NCI-H526 (cell line): ENCODE data around the gene CNN3.

Source experiments
- DNase-seq, 2 experiments: peaks; one replicate each; lab custom pipeline; 2025; lab: John Stamatoyannopoulos, UW

CNN3 gene

DNA sequence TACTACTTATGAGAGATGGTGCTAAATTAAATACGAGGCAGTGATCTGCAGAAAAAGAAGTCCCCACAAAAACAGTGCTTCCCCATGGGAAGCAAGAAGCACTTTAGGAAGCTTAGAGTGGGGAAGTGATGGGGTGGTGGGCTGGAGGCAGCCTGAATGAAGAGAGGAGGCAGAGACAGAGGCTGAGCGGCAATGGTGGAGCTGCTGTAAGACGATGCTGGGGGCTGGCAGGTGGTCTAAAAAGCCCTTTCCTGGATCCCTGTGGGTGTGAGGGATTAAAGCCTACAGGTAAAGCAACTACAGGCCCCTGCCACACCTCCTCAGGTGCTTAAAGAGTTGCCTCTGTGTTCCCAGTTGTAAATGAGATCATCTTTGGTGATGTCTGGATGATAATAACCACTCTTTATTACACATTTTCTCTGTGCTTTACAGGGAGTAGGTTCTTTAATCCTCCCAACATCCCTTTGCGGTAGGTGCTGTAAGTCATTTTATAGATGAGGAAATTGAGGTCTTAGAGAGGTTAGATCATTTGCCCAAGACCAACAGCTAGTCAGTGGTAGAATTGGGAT, 39.2 kb downstream of the CNN3 start:
- no peak for DNase-seq

DNA sequence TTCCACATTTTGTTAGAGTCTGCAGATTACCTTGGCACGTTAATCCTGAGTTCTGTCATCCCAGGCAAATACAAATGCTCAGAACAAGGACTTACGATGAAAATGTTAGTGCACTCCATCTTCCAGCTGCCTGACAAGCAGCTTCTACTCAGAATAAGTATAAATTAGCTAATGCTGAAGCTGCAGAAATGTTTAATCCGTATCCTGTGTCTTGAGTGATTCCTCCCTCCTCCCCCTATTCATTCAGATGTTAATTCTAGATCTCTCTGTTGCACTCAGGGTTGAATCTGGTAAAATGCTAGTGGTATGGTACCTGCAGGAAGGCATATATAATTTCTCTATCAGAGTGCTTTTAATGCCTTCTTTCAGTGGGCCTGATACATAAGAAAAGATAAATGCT, 39.8 kb downstream of the CNN3 start:
- DNase-seq = no peak

DNA sequence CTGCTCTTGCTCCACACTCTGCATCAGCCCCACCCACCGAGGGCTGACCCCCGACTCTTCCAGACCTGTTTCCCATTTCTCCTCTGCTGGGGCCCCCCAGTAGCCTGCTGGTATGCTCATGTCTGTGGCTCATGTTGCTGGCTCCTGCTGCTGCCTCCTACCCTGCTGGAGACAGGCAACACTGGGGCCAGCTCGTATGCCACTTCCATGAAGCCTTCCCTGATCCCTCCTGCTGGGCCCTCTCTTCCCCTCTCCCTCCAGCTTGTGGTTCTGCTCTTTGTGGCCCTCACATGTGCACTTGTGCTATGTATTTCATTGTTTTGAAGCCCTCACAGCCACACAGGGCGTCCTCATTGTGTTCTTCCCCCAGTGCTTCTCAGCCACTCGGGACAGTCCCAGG, 40.5 kb downstream of the CNN3 start:
- DNase-seq = no peak

DNA sequence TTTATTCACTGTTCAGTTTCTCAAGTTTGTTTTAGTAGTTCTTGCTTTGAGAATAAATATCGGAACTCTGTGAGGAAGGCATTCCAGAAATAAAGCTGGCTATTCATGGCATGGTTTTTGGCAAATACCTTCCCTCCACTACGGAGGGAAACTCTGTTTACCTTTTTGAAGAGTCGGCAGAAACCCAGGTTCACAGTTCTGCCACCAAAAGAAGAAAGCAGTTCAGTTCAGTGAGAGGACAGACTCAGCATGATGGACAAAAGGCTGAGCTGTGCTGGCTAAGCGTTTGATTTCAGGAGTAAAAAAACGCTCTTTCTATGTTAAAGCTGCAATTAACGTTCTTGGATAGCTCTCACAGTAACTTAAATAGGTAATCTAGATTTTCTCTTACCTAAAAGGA, 42.4 kb downstream of the CNN3 start:
- DNase-seq = no peak

DNA sequence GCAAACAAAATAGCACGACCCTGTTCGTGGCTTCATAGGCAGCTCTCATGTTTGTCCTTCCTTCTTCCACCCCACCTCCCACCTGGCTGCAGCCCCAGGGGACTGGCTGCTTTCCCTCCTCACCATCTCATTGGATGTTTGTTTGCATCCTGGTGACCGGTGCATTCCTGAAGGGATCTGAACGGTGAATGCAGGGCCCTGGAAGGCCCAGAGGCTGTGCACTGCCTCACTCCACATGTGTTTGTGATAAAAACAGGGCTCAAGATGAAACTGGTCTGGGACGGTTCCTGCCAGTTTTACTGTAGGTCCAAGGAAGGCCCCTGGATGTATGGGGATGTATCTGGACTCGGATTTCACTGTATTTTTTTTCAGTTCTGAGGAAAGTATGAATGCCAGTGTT, 42.8 kb downstream of the CNN3 start:
- DNase-seq = peak; percentile 89 to 91

DNA sequence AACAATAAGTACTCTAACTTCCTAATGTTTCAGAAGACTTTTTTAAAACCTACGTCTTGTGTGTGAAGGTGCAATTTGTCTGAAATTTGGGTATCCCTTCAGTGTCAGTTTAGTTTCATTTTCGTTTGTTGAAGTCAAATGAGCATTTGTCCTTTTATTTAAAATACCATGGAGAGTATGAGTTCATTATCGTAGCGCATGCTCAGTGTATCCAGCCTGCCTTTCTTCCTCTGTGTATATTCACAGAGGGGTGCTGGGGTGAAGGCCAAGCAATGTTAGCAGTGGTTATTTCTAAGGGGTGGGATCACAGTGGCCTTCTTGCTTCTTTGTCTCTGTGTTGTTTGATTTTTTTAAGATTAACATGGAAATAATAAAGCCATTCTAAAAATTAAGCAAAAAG, 43.2 kb downstream of the CNN3 start:
- peak; percentile 80 to 89 for DNase-seq

DNA sequence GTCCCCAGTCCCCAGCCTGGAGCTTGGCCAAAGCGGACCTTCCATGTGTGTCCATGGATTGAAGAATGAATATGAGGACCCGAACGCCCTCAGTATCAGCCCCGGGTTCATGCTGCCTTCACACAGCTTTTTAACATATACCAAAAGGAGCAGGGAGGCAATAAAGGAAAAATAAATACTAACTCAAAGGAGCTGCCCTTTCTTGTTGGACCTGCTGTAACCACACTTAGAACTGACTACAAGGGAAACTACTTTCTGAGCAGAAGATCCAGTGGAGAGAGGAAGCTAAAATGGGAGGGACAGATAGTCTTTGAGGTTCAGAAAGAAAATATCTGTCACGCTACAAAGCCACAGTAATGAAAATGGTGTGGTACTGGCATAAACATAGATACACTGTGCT, 48.6 kb downstream of the CNN3 start:
- DNase-seq = no peak

DNA sequence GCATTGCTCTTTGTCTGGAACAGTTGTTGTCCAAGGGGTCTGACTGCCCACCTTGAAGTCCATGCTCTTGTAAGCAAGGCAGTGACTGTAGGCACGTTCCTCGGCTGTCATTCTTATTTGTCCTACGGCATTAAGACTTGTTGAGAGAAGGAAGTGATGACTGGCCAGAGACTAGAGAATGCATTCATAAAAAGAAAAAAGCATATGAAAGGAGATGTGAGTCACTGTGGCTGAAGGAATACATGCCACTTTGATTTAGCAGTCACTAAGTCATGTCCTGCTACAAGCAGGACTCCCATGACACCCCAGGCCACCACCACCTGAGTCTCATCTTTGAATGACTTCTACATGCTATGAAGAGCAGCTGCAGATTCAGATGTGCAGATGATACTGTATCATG, 50.5 kb downstream of the CNN3 start:
- no peak for DNase-seq

DNA sequence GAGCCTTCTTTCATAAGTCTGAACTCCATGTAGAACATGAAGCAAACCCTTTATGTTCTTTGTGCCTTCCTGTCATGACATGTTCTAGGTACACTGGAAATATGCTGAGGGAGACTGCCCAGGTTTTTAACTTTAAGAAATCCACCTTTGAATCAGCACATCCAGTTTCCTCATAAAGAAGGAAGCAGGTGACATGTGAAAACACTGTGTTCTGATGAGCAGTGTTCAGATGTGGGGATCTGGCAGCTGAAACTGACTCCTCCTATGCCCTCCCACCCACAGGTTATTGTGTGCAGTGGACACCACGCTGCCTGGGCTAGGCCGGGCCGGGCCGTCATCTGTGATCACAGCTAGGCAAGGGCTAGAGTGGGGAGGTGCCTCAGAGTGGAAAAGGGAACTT, 51.1 kb downstream of the CNN3 start:
- no peak for DNase-seq

DNA sequence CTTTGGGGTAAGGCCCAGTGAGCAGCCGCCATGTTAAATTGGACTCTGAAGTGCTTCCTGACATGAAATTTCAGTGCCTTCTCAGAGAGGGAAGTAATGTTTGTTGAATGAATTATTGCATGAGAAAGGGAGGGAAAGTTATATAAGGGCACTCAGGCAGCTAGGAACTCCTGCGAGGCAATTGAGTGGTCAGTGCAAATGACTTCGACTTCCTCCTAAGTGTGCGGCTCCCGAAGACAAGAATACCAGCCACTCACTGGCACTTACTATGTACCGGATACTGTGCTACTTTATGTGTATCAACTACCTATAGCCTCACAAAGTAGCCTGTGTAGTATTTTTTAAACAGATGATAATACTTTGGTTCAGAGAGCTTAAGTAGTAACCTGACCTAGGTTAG, 52.5 kb downstream of the CNN3 start:
- DNase-seq = no peak

DNA sequence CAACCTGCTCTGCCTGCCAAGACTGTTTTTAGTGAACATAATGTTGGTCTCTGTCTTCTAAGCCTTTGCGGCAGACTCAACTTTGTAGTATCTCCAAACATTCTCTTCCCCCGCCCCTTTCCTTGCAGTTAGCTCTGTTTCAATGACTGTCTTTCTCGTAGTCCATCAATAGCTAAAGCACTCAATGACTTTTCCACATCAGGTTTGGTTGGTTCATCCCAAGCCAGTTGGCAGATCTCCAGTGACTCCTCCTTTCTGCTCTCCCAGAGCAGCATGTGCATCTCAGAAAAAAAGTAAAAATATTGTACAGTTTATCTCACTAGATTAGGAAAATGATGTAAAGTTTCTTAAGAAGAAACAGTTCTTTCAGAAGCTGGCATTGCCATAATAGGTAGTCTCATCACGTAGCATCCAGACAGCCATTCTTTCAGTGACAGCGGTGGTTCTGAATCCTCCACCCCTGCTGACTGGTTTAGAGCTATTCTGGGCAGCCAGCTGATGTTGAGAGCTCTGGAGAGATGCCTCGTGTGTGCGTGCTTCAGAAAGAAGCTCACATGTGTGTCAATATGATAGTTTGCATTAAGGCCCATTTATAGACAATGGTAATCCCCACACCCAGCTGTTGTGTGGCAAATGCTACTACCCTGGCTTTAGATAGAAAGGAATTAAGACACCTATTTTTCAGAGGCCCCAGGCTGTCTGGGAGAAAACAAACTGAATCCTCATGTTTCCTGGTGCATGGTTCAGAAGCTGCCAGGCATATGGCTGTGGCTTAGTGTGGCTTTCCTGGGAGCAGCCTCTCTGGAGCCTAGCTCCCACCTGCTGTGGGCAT, 53.2 kb downstream of the CNN3 start:
- DNase-seq = no peak

DNA sequence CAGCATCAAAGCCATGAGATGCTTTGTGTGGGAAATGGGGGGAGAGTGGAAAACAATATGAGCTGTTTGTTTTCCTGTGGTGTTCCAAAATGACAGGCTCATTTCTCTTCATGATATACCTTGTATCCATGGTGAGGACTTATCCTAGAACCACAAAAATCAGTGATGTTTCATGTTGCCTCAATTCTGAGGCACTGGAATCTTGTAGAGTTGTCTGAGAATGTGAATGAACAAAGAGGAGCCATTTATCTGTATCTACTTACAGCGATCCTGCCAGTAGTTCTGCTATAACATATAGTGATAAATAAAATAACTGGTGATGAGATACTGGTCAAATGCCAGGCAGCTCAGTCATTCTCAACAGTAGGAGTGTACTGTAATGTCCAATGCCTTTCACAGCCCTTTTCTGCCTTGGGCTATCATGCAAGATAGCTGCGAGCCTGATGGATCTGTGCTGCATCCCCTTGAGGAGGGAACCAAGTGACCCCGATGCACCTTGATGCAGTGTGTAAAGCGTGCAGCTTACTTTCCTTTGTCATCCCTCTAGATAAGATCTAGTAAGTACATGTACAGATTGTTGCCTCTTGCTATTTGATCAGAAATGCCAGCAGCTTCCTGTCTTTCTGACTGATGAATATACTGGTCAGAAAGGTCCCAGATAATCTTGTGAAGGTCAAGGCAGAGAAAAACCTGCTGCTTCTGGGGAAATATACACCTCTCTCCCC, 54.0 kb downstream of the CNN3 start:
- DNase-seq = no peak

DNA sequence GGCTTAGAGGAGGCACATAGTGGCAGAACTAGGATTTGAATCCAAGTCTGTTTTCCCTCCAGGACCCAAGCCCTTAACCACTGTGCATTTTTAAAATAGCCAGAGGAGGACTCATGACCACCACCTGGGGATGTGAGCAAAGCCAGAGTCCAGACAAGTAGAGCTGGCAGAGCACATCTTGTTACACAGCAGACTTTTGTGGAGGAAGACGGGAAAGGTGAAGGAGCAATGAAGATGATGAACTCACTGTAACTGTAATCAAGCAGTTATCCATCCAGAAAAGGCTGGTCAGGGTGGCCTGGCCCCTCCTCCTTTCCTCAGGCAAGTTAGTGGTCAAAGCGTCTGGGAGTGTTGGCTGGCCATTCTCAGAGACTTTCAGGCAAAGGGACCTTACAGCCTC, 55.9 kb downstream of the CNN3 start:
- DNase-seq = no peak

DNA sequence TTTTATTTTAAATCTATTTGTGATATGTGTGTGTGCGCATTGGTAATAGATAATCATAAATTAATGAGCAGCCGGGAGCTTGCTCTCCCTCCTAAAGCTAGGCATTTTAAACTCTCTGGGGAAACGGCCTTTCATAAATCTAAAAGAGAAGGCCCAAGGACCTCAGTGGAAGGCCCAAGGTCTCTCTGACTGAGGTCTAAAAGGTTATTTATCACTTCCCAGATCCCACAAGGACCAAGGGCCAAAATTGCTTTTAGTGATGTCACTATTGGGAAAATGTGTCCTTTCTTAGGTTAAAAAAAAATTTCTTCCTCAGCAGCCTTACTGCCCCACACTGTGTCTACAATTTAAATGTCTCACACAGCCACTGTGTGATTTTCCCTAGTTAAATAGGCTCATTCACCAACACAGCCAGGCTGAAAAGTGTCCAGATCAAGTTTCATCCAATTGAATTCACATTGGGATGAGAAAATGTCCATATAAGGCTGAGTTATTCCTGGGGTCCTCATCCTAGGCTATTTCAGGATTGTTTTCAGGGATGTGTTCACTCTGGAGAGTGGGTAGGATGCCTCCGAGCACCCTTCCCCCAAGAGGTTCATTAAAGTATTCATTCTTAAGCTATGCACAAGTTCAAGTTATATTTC, 60.6 kb downstream of the CNN3 start:
- DNase-seq = peak; percentile 64 to 76

DNA sequence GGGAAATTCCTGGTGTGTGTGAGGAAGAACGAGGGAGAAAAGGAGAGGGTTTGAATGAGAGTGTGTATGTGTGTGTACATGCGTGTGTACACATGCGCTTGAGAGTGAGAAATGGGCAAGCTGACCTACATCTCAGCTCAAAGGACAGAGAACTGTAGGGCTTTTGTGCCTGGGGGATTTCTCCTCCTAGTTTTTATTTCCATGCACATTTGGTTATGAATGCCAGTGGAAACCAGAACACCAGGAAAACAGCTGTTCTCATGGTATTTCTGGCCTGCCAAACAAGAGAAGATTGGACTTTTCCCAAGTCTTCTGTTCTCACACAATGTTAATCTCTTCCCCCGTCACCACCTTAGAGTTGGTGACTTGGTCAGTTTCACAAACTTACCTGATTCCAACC, 61.5 kb downstream of the CNN3 start:
- DNase-seq = peak; percentile 90 to 92

DNA sequence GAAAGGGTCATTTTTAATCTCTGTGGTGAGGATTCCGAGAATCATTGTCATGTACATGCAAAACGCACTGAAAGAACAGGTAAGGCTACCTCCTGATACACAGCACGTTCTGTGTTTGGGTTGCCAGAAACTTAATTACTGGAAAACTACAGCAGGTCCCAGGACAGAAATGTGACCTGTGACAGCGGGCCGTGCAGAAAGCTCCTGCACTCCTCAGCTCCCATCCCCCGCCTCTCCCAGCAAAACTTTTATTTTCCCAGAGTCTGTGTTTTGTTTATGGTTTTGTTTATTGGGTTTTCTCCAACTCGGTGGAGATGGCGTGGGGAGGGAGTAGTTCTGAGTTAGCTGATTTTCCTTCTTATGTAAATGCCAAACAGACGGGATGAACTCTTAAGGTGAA, 62.1 kb downstream of the CNN3 start:
- peak; percentile 10 to 48 for DNase-seq

DNA sequence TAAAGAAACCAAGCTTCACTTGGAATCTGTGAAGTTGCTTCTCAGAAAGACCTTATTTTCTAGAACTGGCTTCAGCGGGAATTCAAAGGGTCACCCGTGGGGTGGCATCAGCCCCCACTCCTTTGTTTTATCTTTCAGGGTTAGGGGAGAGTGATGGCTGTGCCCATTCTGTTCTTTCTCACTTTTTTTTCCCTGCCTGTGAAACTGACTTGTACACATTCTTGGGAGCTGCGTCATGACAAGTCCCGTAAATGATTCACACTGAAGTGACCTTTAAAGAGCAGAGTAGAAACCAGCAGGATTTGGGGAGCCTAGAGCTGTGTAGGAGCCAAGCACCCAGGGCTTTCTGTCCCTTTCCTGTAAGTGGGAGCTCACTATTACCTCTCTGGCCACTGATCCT, 63.0 kb downstream of the CNN3 start:
- DNase-seq = no peak

DNA sequence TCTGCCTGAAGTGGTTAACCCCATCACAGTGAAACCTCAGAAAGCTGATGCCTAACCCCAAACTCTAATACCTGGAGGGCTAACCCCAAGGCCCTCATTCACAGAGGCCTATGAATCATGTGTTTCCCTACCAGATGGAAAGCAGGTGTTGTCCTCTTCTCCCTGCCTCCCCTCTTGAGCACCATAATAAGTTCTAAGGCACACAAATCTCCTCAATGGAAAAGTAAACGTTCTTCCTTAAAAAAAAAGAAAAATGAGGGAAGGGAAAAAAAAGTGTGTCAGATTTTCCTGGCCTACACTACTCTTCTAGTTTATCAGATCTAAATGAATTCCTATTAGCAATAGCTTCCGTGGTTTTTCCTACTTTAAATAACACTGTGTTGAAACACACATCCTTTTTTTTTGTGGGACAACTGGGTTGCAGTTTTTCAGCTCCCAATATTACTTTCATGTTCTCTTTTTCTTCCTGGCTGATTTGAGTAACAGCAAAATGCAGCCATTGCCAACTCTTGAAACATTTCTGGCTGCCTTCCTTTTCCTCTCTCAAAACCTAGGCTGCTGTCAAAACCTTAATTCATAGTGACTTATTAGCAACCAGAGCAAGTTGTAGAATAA, 63.5 kb downstream of the CNN3 start:
- DNase-seq = no peak

DNA sequence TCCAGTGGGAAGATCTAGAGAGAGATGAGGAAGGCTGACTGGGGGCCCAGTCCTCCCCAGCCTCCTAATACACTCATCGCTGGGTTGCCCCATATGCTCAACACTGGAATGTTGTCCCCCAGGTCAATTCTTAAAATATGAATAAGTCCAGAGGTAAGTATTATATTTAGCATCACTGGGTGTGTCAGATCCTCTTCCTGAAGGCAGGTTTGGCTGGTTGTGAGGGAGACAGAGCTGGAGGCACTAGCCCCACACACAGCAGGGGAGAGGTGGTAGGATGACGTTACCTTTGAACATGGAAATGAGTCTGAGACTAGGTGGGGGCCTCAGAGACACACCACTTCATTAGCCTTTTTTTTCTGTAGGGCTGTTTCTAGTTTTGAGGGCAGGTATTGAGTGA, 64.2 kb downstream of the CNN3 start:
- peak; percentile 3 to 7 for DNase-seq

DNA sequence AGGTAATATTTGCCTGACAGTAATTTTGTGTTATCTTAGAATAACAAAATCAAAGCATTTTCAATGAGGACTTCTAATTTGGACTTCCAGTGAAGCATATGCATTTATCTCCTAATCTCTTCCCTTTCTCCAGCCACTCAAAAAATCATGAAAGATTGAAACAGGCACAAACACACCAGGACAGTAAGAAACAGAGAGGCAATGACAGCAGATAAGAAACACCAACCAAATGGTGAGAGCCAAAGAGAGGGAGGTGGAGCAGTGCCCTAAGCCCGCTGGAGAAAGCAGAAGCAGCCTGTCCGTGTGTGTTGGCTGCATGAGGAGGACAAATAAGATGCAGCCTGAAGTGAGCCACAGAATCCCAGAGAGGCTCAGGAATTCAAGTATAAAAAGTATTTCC, 67.7 kb downstream of the CNN3 start:
- DNase-seq = no peak

DNA sequence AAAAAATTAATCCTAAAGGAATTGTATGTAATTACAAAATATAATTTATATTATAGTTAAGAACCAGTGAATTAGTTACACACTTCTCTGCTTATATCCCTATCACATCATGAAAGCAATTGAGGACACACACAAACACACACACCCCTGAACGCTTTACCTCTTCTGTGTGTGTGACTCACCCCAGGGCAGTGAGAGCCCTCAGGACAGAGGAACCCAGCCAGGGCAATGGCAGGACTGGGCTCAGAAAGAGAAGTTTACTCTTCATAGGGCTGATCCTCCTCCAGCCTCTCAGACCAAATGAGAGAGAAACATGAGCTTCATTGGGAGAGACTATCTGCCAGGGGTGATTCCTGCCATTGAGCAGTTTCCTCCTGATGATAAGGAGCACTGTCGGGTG, 68.6 kb downstream of the CNN3 start:
- DNase-seq = no peak

DNA sequence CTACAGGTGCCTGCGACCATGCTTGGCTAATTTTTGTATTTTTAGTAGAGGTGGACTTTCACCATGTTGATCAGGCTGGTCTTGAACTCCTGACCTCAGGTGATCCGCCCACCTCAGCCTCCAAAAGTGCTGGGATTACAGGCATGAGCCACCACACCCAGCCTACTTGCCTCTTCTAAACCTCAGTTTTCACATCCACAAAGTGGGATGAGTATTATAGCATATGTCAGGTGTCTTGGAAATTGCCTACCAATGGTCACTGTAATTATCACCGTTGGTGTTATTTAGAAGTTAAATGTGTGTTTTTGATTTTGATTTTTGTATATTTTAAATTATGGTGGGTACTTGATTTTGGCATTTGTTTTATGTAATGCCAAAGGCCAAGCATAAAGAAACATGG, 70.0 kb downstream of the CNN3 start:
- no peak for DNase-seq
